Measurements from ENCODE around the gene MZB1.

MZB1 gene

GRCh38 chr5:139389701-139390638 is at the start of gene MZB1:
Gene MZB1 (minus strand): TSS chr5:139389913. CDS start chr5:139389856, 57 bp downstream.
- no peak for DNase-seq (ENCODE audit: low spot score)

GRCh38 chr5:139439013-139439903 is 49.5 kb upstream of the MZB1 start, which contains the start of gene DNAJC18:
Gene DNAJC18 (minus strand): TSS chr5:139439525. CDS start chr5:139439445, 80 bp downstream.
- DNase-seq (ENCODE audit: low spot score): peak; percentile 95

- no peak for DNase-seq (ENCODE audit: low spot score)
Observed at GRCh38 chr5:139438707-139439012, 48.9 kb upstream of the MZB1 start.

- no peak for DNase-seq (ENCODE audit: low spot score)
Observed at GRCh38 chr5:139435676-139436075, 46.0 kb upstream of the MZB1 start.

- DNase-seq (ENCODE audit: low spot score): no peak
Observed at GRCh38 chr5:139431706-139432105, 42.0 kb upstream of the MZB1 start.

- DNase-seq (ENCODE audit: low spot score): no peak
Observed at GRCh38 chr5:139430015-139430414, 40.3 kb upstream of the MZB1 start.

GRCh38 chr5:139426203-139426885 is 36.6 kb upstream of the MZB1 start:
- no peak for DNase-seq (ENCODE audit: low spot score)

- no peak for DNase-seq (ENCODE audit: low spot score)
Observed at GRCh38 chr5:139425497-139425896, 35.8 kb upstream of the MZB1 start.

- peak; percentile 77 for DNase-seq (ENCODE audit: low spot score)
Observed at GRCh38 chr5:139422307-139422893, 32.7 kb upstream of the MZB1 start.

GRCh38 chr5:139419226-139420192 is 29.8 kb upstream of the MZB1 start:
- DNase-seq (ENCODE audit: low spot score): no peak

- no peak for DNase-seq (ENCODE audit: low spot score)
Observed at GRCh38 chr5:139418793-139419192, 29.1 kb upstream of the MZB1 start.

- no peak for DNase-seq (ENCODE audit: low spot score)
Observed at GRCh38 chr5:139417214-139417613, 27.5 kb upstream of the MZB1 start.

- DNase-seq (ENCODE audit: low spot score): no peak
Observed at GRCh38 chr5:139416651-139417050, 26.9 kb upstream of the MZB1 start.

GRCh38 chr5:139415869-139416268 is 26.2 kb upstream of the MZB1 start:
- no peak for DNase-seq (ENCODE audit: low spot score)

- DNase-seq (ENCODE audit: low spot score): no peak
Observed at GRCh38 chr5:139415221-139415861, 25.6 kb upstream of the MZB1 start.

- DNase-seq (ENCODE audit: low spot score): no peak
Observed at GRCh38 chr5:139414581-139415130, 24.9 kb upstream of the MZB1 start.

- no peak for DNase-seq (ENCODE audit: low spot score)
Observed at GRCh38 chr5:139413963-139414362, 24.2 kb upstream of the MZB1 start.

- no peak for DNase-seq (ENCODE audit: low spot score)
Observed at GRCh38 chr5:139413153-139413552, 23.4 kb upstream of the MZB1 start.

- DNase-seq (ENCODE audit: low spot score): no peak
Observed at GRCh38 chr5:139410993-139411828, 21.5 kb upstream of the MZB1 start.
